ENCODE measurements around the gene NCKAP5. TPM values are rescaled to one million over a fixed set of nuclear protein-coding genes. Genes with fewer than 3 reads are reported as not detected.
A peak's percentile ranks its signal among the peaks of the same experiment; 100 is the strongest.

The NCKAP5 gene
- total RNA-seq, 4 donors from 2014 or later: 2.7 to 11.7 (median 5.6) TPM

GRCh38 chr2:133504566-133505505 is 63.4 kb downstream of the NCKAP5 start:
- Histone ChIP-seq H3K9me3 (no peaks in the 10 kb centered on the region), H3K27ac (peak overlapping the region in 1 of 4 donors; percentile 41), H3K36me3 (no peaks in the 10 kb centered on the region), H3K4me1 (peaks cover 0 to 21% (median 0%) of the 10 kb centered on the region in 4 donors), H3K4me3 (no peak overlapping the region), H3K27me3 (no peaks in the 10 kb centered on the region)
- 37 to 44% methylated on average over 4 of the region's 4 CpGs for WGBS, 2 donors
- TF ChIP-seq EP300 (IDR thresholded peaks at IDR 0.05) (no peak), CTCF (IDR thresholded peaks at IDR 0.05) (no peak), POLR2A (IDR thresholded peaks at IDR 0.05) (no peak)
- DNase-seq (ENCODE audit: low spot score in 2 of 2): peak; percentile 21 to 24

- WGBS, 2 donors: 32 to 53% methylated on average over 1 of the region's 1 CpG
- no peak overlapping the region for H3K4me3 ChIP-seq
- no peak for DNase-seq (ENCODE audit: low spot score in 2 of 2)
- no peaks in the 10 kb centered on the region for H3K9me3 ChIP-seq
- no peaks in the 10 kb centered on the region for H3K36me3 ChIP-seq
- H3K4me1 ChIP-seq: peaks cover 0 to 21% (median 0%) of the 10 kb centered on the region in 4 donors
- H3K27ac ChIP-seq: no peak overlapping the region
- TF ChIP-seq CTCF (IDR thresholded peaks at IDR 0.05): no peak
- no peak for TF ChIP-seq POLR2A (IDR thresholded peaks at IDR 0.05)
- no peak for TF ChIP-seq EP300 (IDR thresholded peaks at IDR 0.05)
- H3K27me3 ChIP-seq: no peaks in the 10 kb centered on the region
These were observed 64.3 kb downstream of the NCKAP5 start for GRCh38 chr2:133503927-133504326.

GRCh38 chr2:133503323-133503722 is 64.9 kb downstream of the NCKAP5 start:
- H3K4me1 ChIP-seq: peaks cover 0 to 21% (median 0%) of the 10 kb centered on the region in 4 donors
- WGBS, 2 donors: 94 to 97% methylated on average over 1 of the region's 1 CpG

GRCh38 chr2:133502678-133503077 is 65.6 kb downstream of the NCKAP5 start:
- no peak overlapping the region for H3K4me3 ChIP-seq
- H3K9me3 ChIP-seq: no peaks in the 10 kb centered on the region
- 85 to 94% methylated on average over 7 of the region's 7 CpGs for WGBS, 2 donors
- TF ChIP-seq EP300 (IDR thresholded peaks at IDR 0.05) (no peak), CTCF (IDR thresholded peaks at IDR 0.05) (no peak), POLR2A (IDR thresholded peaks at IDR 0.05) (no peak)
- H3K27me3 ChIP-seq: no peaks in the 10 kb centered on the region
- H3K36me3 ChIP-seq: no peaks in the 10 kb centered on the region
- no peak for DNase-seq (ENCODE audit: low spot score in 2 of 2)
- peaks cover 0 to 22% (median 0%) of the 10 kb centered on the region in 4 donors for H3K4me1 ChIP-seq
- no peak overlapping the region for H3K27ac ChIP-seq

More at GRCh38 chr2:133503323-133503722, 64.9 kb downstream of the NCKAP5 start:
- no peak overlapping the region for H3K4me3 ChIP-seq
- no peaks in the 10 kb centered on the region for H3K36me3 ChIP-seq
- no peaks in the 10 kb centered on the region for H3K9me3 ChIP-seq
- H3K27ac ChIP-seq: no peak overlapping the region
- TF ChIP-seq POLR2A (IDR thresholded peaks at IDR 0.05): no peak
- TF ChIP-seq EP300 (IDR thresholded peaks at IDR 0.05): no peak
- no peak for TF ChIP-seq CTCF (IDR thresholded peaks at IDR 0.05)
- DNase-seq (ENCODE audit: low spot score in 2 of 2): no peak
- no peaks in the 10 kb centered on the region for H3K27me3 ChIP-seq

GRCh38 chr2:133500917-133501316 is 67.3 kb downstream of the NCKAP5 start:
- DNase-seq (ENCODE audit: low spot score in 2 of 2): no peak
- no peaks in the 10 kb centered on the region for H3K9me3 ChIP-seq
- no peaks in the 10 kb centered on the region for H3K27me3 ChIP-seq
- no peaks in the 10 kb centered on the region for H3K36me3 ChIP-seq
- no peak for TF ChIP-seq CTCF (IDR thresholded peaks at IDR 0.05)
- 92 to 93% methylated on average over 6 of the region's 6 CpGs for WGBS, 2 donors
- no peak overlapping the region for H3K4me3 ChIP-seq
- H3K4me1 ChIP-seq: peaks cover 0 to 25% (median 0%) of the 10 kb centered on the region in 4 donors
- no peak overlapping the region for H3K27ac ChIP-seq
